Measurements from ENCODE around the gene NDUFS6.
"Not testable (repeated sequence)": the region's sequence is repeated elsewhere in the genome, so short reads cannot be mapped to it uniquely, and the experiment has no call there.

The NDUFS6 gene

DNA sequence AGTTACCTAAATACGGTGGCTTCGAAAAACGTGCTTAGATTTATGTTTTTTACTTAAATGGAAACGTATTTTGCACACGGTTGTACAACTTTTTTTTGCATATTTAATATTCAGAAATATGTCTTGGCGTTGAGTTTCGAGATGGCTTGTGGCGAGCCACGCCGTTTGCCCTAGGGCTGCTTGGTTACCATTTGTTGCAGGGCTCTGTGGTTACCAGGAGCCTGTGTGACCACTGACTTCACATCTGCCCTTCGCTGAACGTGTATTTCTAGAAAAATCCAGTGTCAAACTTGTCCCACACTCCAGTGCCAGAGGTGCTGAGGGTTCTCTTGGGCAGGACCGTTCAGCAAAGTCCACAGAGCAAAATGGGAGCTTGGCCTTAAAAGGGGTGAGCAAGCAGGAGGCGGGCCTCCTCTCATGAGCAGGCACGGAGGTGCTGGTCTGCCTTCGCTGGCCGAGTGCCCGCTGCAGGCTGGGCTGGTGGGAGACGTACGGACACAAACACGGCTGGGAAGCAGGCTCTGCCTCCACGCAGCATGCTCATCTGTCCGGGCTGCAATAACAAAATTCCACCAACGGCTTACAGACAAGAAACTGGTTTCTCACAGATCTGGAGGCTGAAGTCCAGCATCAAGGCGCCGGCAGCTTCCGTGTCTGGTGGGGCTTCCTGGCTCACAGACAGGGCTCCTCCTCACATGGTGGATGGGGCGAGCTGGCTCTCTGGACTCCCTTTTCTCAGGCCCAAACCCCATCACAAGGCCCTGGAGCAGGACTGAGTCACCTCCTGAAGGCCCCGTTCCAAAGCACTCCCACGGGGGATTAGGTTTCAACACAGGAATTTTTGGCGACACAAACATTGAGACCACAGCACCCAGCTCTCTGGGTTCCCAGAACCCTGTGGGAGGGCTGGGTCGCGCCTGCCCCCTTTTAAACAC, 7.0 kb upstream of the NDUFS6 start:
- Histone ChIP-seq H3K9ac (ENCODE audit: low read length) (no peak overlapping the region), H3K27ac (ENCODE audit: low read depth, low read length) (no peak overlapping the region), H3K36me3 (ENCODE audit: control insufficient read depth, insufficient read depth, low read length) (peaks cover 25% of the 10 kb centered on the region), H3K4me1 (ENCODE audit: control insufficient read depth, insufficient read depth, low read length) (peaks cover 20% of the 10 kb centered on the region), H3K9me3 (ENCODE audit: control insufficient read depth, insufficient read depth, low read depth, low read length) (no peaks in the 10 kb centered on the region), H3K4me3 (ENCODE audit: low read depth, low read length) (no peak overlapping the region), H3K27me3 (ENCODE audit: control insufficient read depth, insufficient read depth, low read length) (no peaks in the 10 kb centered on the region)

DNA sequence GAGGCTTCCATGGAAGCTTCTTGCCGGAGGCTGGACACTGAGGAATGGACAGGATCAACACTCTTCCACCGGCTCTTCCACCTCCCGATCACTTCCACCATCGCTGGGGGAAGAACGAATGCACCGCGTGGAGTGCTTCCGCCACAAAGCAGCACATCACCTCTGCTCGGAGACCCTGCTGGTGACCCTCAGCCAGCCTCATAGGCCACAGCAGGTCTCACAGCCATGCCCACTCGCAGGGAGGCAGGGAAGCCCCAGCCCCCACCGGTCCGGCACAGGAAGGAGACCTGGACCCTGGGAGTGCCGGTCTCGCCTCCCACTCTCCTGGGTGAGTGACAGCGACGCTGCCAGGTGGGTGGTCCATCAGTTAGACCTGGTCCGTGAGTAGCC, 6.3 kb upstream of the NDUFS6 start:
- Histone ChIP-seq H3K36me3 (ENCODE audit: control insufficient read depth, insufficient read depth, low read length) (peaks cover 25% of the 10 kb centered on the region), H3K9me3 (ENCODE audit: control insufficient read depth, insufficient read depth, low read depth, low read length) (no peaks in the 10 kb centered on the region), H3K27me3 (ENCODE audit: control insufficient read depth, insufficient read depth, low read length) (no peaks in the 10 kb centered on the region), H3K4me1 (ENCODE audit: control insufficient read depth, insufficient read depth, low read length) (peaks cover 17% of the 10 kb centered on the region), H3K27ac (ENCODE audit: low read depth, low read length) (no peak overlapping the region), H3K9ac (ENCODE audit: low read length) (no peak overlapping the region), H3K4me3 (ENCODE audit: low read depth, low read length) (no peak overlapping the region)

DNA sequence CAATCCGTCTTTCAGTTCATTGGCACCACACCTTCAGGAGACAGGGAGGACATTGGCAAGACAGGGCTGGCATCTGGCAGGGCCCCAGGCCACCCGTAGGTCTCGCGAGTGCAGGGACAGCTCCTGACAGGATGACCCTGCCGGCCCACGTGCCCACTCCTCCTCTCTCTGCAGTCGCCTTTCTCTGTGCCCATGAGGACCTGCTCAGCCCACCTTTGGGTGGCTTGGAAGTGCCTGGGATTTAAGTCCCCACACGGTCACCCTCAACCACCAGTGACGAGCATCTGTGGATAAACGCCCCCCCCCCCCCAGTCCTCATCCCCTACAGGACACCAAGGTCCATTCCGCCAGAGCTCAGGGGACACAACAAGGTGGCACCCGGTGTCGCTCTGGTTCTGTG, 5.7 kb upstream of the NDUFS6 start:
- Histone ChIP-seq H3K9me3 (ENCODE audit: control insufficient read depth, insufficient read depth, low read depth, low read length) (no peaks in the 10 kb centered on the region), H3K9ac (ENCODE audit: low read length) (no peak overlapping the region), H3K4me3 (ENCODE audit: low read depth, low read length) (no peak overlapping the region), H3K27me3 (ENCODE audit: control insufficient read depth, insufficient read depth, low read length) (no peaks in the 10 kb centered on the region), H3K27ac (ENCODE audit: low read depth, low read length) (no peak overlapping the region), H3K4me1 (ENCODE audit: control insufficient read depth, insufficient read depth, low read length) (peaks cover 11% of the 10 kb centered on the region), H3K36me3 (ENCODE audit: control insufficient read depth, insufficient read depth, low read length) (peaks cover 25% of the 10 kb centered on the region)

DNA sequence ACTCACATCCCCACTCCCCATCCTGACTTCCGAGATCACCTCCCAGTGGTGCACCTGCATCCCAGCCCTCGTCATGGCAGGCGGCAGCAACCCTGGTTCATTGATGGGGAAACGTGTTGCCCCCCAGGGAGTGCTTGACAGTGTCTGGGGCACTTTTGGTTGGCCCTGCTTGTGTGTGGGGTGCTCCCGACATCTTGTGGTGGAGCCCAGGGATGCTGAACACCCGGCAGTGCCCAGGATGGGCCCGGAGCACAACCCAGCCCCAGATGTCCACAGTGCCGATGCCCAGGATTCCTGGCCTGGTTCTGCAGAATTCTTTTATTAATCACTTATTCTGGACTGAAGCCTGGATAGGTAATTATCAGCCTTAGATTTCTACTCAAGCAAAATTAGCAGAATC, 5.3 kb upstream of the NDUFS6 start:
- no peaks in the 10 kb centered on the region for H3K27me3 ChIP-seq (ENCODE audit: control insufficient read depth, insufficient read depth, low read length)
- no peak overlapping the region for H3K27ac ChIP-seq (ENCODE audit: low read depth, low read length)
- H3K9ac ChIP-seq (ENCODE audit: low read length) = no peak overlapping the region
- H3K4me1 ChIP-seq (ENCODE audit: control insufficient read depth, insufficient read depth, low read length) = peaks cover 8% of the 10 kb centered on the region; the same call in 1 of the 2 replicates
- H3K9me3 ChIP-seq (ENCODE audit: control insufficient read depth, insufficient read depth, low read depth, low read length) = no peaks in the 10 kb centered on the region
- H3K36me3 ChIP-seq (ENCODE audit: control insufficient read depth, insufficient read depth, low read length) = peaks cover 25% of the 10 kb centered on the region
- no peak overlapping the region for H3K4me3 ChIP-seq (ENCODE audit: low read depth, low read length)

DNA sequence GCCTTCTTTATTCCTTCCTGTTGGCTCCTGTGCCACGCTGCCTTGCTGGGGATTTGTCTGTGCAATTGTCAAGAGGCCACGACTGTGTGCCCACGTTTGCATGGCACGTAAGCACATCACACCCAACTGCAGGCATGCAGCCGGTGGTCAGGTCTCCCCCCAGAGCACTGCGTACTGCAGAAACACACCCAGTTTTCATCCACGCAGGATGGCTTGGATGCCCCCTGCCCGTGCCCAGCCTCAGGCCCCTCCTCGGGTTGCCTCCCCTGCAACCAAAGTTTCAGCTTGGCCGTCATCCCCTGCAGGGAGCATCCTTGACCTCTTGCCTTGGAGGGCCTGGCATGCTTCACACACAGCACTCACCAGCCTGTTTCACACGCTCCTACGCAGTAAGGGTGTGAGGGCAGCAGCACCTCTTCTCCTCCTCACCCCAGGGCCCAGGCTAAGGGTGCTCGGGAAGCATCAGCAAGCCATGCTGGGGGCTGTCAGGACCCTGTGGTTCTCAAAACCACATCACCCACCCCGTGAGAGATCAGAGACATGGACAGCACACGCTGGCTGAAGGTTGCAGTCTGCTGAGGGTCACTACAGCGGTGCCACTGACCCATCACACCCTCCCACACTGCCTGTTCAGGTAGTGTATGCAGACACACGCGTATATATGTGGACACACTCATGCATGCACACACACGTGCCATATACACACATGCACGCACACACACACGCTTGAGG, 4.7 kb upstream of the NDUFS6 start:
- Histone ChIP-seq H3K36me3 (ENCODE audit: control insufficient read depth, insufficient read depth, low read length) (peaks cover 25% of the 10 kb centered on the region), H3K4me3 (ENCODE audit: low read depth, low read length) (no peak overlapping the region), H3K4me1 (ENCODE audit: control insufficient read depth, insufficient read depth, low read length) (peaks cover 8% of the 10 kb centered on the region; the same call in 1 of the 2 replicates), H3K9me3 (ENCODE audit: control insufficient read depth, insufficient read depth, low read depth, low read length) (no peaks in the 10 kb centered on the region), H3K9ac (ENCODE audit: low read length) (no peak overlapping the region), H3K27me3 (ENCODE audit: control insufficient read depth, insufficient read depth, low read length) (no peaks in the 10 kb centered on the region), H3K27ac (ENCODE audit: low read depth, low read length) (no peak overlapping the region)

DNA sequence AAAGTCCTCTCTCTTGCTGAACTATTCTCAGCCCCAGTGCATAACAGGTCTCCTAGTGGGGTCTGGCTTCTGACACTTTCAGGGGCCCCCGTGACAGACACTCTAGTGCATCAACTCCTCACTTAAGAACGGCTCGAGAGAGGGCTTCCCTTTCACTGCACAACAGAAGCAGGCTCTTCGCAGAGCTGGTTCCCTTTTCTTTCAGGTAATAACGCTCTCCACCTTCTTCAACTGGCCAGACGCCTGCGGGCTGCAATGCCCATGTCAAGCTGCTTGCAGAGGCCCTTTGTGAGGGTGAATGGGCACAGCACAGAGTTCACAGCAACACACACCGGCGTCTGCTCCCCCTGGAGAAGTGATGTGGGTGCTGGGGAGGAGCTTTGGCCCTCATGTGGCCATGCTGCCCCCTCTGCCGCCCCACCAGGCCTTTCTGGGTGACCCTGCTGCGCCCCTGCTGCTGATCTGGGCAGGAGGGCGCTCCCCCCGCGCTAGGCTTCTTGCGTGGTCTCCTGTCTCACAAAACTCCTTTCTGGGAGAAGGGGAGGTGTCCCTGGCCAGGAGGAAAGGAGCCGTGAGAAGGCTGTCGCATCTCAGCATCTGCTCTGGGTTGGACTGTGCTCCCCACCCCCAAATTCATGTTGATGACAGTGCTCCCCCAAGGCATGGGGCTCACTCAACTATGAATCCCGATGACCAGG, 4.0 kb upstream of the NDUFS6 start:
- no peaks in the 10 kb centered on the region for H3K27me3 ChIP-seq (ENCODE audit: control insufficient read depth, insufficient read depth, low read length)
- no peak overlapping the region for H3K27ac ChIP-seq (ENCODE audit: low read depth, low read length)
- H3K4me3 ChIP-seq (ENCODE audit: low read depth, low read length) = no peak overlapping the region
- peaks cover 8% of the 10 kb centered on the region; the same call in 1 of the 2 replicates for H3K4me1 ChIP-seq (ENCODE audit: control insufficient read depth, insufficient read depth, low read length)
- peaks cover 25% of the 10 kb centered on the region for H3K36me3 ChIP-seq (ENCODE audit: control insufficient read depth, insufficient read depth, low read length)
- no peaks in the 10 kb centered on the region for H3K9me3 ChIP-seq (ENCODE audit: control insufficient read depth, insufficient read depth, low read depth, low read length)
- no peak overlapping the region for H3K9ac ChIP-seq (ENCODE audit: low read length)

DNA sequence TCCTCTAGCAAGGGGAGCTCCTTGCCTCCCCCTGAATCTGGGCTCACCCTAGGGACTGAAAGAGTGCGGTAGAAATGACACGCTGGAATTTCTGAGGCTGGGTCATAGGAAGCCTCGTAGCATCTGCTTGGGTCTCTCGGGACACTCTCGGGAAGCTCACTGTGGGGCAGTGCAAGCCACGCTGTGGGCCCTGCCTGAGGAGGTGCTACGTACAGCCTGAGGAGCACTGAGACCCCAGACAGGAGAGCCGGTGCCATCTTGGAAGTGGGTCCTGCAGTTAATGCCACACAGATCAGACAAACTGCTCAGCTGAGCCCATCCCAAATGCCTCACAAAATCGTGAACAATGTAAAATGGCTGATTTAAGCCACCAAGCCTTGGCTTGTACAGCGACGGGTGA, 3.4 kb upstream of the NDUFS6 start:
- Histone ChIP-seq H3K9ac (ENCODE audit: low read length) (no peak overlapping the region), H3K4me3 (ENCODE audit: low read depth, low read length) (no peak overlapping the region), H3K36me3 (ENCODE audit: control insufficient read depth, insufficient read depth, low read length) (peaks cover 29% of the 10 kb centered on the region), H3K9me3 (ENCODE audit: control insufficient read depth, insufficient read depth, low read depth, low read length) (no peaks in the 10 kb centered on the region), H3K4me1 (ENCODE audit: control insufficient read depth, insufficient read depth, low read length) (peaks cover 8% of the 10 kb centered on the region; the same call in 1 of the 2 replicates), H3K27me3 (ENCODE audit: control insufficient read depth, insufficient read depth, low read length) (no peaks in the 10 kb centered on the region), H3K27ac (ENCODE audit: low read depth, low read length) (no peak overlapping the region)

DNA sequence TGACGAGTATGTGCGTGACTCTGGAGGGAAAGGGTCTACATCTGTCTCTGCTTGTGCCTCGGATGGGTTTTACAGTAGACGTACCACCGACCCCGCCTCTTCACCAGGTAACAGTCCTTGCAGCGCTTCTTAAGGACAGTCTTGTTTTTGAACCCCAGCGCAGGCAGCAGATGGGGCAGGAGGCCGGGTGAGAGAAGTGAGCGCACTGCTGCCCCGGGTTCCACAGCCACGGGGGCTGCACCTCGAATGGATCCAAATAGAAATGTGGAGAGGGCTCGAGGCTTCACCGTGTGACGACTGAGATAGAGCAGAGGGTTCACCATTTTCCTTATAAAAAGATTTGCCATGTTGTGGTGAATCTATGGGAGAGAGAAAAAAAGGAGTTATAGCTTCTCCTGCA, 2.6 kb upstream of the NDUFS6 start:
- H3K27ac ChIP-seq (ENCODE audit: low read depth, low read length); H3K4me1 ChIP-seq (ENCODE audit: control insufficient read depth, insufficient read depth, low read length); H3K9me3 ChIP-seq (ENCODE audit: control insufficient read depth, insufficient read depth, low read depth, low read length); H3K27me3 ChIP-seq (ENCODE audit: control insufficient read depth, insufficient read depth, low read length): not testable (repeated sequence)
- peak overlapping the region; percentile 98 for H3K4me3 ChIP-seq (ENCODE audit: low read depth, low read length)
- H3K9ac ChIP-seq (ENCODE audit: low read length) = peak overlapping the region; percentile 84
- peaks cover 36% of the 10 kb centered on the region for H3K36me3 ChIP-seq (ENCODE audit: control insufficient read depth, insufficient read depth, low read length)

DNA sequence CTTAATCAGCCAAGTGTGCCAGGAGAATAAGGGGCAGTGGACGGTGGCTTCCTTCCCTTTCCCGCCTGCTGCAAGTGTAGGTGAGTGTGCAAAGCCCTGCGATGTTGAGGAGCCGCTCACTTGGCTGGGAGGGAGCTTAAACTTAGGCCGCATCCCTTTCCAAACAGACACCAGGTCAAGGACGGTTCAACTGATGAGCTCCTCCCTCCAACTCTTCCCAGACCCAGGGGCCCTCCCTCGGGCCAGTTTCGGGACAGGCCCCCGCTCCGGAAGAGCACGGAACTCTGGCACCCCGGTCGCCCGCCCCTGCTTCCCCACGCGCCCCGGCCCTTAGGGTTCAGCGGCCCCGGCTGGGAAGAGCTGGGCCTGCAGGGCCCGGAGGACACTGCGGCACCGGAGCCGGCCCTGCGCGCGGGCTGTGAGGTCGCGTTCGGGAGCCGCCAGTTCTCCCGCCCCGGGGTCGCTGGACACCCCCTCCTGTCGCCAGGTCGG, 2.1 kb upstream of the NDUFS6 start:
- H3K9me3 ChIP-seq (ENCODE audit: control insufficient read depth, insufficient read depth, low read depth, low read length) = no peaks in the 10 kb centered on the region
- H3K4me3 ChIP-seq (ENCODE audit: low read depth, low read length) = peak overlapping the region; percentile 98
- no peaks in the 10 kb centered on the region for H3K27me3 ChIP-seq (ENCODE audit: control insufficient read depth, insufficient read depth, low read length)
- peak overlapping the region; percentile 84 for H3K9ac ChIP-seq (ENCODE audit: low read length)
- H3K27ac ChIP-seq (ENCODE audit: low read depth, low read length) = peak overlapping the region; percentile 46; the same call in 1 of the 2 replicates
- peaks cover 8% of the 10 kb centered on the region; the same call in 1 of the 2 replicates for H3K4me1 ChIP-seq (ENCODE audit: control insufficient read depth, insufficient read depth, low read length)
- H3K36me3 ChIP-seq (ENCODE audit: control insufficient read depth, insufficient read depth, low read length) = peaks cover 42% of the 10 kb centered on the region

DNA sequence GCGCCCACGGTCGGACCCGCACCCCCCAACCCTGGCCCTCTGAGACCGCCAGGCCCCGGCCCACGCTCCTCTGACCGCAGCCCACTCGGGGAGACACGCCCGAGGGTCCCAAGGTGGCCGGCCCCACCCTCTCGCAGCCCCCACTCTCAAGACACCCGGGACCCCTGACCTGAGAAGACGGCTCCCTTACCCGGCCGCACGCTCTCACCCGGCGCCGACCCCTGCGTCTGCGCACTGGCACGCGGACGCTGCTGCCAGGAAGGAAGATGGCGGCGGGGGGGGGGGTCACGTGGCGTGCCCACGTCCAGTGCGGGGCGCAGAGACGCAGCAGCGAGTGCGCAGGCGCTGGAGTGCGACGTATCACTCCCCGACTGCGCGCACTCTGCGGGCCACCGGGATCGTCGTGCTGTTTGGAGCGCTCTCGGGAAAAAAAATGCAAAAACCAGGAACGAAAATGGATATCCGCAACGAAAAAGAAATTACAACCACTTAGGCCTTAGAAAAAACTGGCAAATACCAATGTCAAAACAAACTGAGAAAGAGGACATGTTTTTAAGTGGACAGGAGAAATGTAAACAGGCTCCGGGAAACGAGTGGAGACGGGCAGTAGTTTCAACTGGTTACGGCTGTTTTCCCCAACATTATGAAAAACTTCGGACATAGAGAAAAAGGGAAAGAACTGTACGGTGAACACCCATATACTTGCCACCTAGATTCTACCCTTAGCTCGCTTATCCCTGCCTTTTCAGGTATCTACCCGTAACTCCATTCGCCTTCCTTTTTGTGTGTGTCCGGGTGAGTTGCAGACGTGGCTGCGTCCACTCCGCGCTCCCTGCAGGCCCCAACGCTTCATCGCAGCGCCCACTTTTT, 1.4 kb upstream of the NDUFS6 start, which contains the start of gene MRPL36:
MRPL36 (minus strand) TSS at position 236 of the 870 bp plus-strand sequence. CDS start 902 bp downstream, outside the sequence.
- H3K27ac ChIP-seq (ENCODE audit: low read depth, low read length) = peak within 1 kb of the TSS; percentile 52; the same call in 1 of the 2 replicates

More for the DNA sequence above, 1.4 kb upstream of the NDUFS6 start, which contains the start of gene MRPL36:
- peak within 1 kb of the TSS; percentile 99 for H3K9ac ChIP-seq (ENCODE audit: low read length)
- H3K4me1 ChIP-seq (ENCODE audit: control insufficient read depth, insufficient read depth, low read length) = peaks cover 7% of the 10 kb centered on the region; the same call in 1 of the 2 replicates
- no peaks in the 10 kb centered on the region for H3K27me3 ChIP-seq (ENCODE audit: control insufficient read depth, insufficient read depth, low read length)
- no peaks in the 10 kb centered on the region for H3K9me3 ChIP-seq (ENCODE audit: control insufficient read depth, insufficient read depth, low read depth, low read length)
- H3K4me3 ChIP-seq (ENCODE audit: low read depth, low read length) = peak within 1 kb of the TSS; percentile 98
- peaks cover 49% of the 10 kb centered on the region for H3K36me3 ChIP-seq (ENCODE audit: control insufficient read depth, insufficient read depth, low read length)

All from HUES6 (cell line).